Measurements from ENCODE around the gene TMPRSS4.

TMPRSS4 gene

DNA sequence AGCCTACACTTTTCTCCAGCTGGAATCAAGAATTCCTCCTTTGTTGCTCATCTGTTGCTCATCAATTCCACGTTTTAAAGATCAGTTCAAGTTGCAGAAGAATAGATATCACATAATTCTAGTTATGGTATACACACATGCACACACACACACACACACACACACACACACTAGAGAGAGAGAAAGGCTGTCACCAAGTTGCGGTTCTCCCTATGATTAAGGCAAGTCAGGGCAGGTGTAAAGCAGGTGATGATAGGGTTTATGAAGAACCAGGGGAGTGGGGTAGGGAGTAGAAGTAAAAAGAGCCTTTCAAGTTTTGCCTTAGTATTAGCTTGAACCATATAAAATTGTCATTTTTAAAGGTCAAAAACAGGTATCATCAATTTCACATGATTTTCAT, 31.7 kb upstream of the TMPRSS4 start:
- H3K27ac ChIP-seq = no peak overlapping the region
- no peak for DNase-seq (ENCODE audit: low spot score)
- TF ChIP-seq, protein P1, sequence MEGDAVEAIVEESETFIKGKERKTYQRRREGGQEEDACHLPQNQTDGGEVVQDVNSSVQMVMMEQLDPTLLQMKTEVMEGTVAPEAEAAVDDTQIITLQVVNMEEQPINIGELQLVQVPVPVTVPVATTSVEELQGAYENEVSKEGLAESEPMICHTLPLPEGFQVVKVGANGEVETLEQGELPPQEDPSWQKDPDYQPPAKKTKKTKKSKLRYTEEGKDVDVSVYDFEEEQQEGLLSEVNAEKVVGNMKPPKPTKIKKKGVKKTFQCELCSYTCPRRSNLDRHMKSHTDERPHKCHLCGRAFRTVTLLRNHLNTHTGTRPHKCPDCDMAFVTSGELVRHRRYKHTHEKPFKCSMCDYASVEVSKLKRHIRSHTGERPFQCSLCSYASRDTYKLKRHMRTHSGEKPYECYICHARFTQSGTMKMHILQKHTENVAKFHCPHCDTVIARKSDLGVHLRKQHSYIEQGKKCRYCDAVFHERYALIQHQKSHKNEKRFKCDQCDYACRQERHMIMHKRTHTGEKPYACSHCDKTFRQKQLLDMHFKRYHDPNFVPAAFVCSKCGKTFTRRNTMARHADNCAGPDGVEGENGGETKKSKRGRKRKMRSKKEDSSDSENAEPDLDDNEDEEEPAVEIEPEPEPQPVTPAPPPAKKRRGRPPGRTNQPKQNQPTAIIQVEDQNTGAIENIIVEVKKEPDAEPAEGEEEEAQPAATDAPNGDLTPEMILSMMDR (conservative IDR thresholded peaks at IDR 0.05; ENCODE audit: low read depth) = no peak
- ChIA-PET CTCF (interaction anchor here (0.6 to 1.1 kb wide), 4 partner anchors 8 to 388 kb away, joined by 3 read pairs; partner anchors contain the start of gene FXYD6), POLR2A (ENCODE audit: low non-redundant PET) (no interaction called here)

DNA sequence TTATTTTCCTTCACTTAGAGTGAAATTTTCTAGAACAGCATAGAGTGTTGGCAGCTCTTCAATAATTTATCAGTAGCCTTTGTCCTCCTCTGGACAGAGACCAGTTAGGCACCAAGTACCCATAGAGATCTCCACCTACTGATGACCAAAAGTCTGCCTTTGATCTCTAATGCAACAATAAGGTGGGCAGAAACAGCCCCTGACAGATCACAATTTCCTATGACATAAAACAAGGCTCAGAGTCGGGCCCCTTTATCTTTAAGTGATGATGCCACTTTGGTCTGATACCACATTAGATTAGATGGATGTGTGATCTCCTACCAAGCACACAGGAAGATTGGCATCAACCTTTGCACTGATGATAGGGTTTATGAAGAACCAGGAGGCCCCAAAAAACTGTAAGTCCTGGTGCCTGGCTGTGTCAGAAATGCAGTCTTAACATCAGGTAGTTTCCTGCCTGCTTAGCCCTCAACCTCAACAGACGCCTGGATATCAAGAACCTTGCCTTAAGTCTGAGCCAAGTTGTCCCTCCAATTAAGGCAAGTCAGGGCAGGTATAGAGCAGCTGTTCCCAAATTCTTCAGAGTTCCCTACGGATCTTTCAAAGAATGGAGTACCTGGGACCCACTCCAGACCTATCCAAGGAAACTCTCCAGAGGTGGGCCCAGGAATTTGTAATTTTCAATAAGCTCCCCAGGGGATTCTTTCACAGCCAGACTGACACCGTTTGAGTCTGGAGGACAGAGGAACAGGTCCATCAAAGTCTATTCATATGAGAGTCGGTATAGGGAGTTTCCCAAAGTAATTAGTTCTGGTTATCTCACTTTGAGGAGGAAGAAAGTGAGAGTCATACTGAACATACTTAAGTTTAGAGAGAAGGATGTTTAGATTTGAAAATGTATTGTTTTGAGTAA, 30.6 kb upstream of the TMPRSS4 start:
- ChIA-PET POLR2A (ENCODE audit: low non-redundant PET) (no interaction called here), CTCF (interaction anchor here (0.6 kb wide), 1 partner anchor 229 kb away, joined by 3 read pairs; no protein-coding TSS in a partner anchor)
- DNase-seq (ENCODE audit: low spot score) = no peak
- no peak overlapping the region for H3K27ac ChIP-seq
- TF ChIP-seq, protein P1 (conservative IDR thresholded peaks at IDR 0.05; ENCODE audit: low read depth) = no peak

DNA sequence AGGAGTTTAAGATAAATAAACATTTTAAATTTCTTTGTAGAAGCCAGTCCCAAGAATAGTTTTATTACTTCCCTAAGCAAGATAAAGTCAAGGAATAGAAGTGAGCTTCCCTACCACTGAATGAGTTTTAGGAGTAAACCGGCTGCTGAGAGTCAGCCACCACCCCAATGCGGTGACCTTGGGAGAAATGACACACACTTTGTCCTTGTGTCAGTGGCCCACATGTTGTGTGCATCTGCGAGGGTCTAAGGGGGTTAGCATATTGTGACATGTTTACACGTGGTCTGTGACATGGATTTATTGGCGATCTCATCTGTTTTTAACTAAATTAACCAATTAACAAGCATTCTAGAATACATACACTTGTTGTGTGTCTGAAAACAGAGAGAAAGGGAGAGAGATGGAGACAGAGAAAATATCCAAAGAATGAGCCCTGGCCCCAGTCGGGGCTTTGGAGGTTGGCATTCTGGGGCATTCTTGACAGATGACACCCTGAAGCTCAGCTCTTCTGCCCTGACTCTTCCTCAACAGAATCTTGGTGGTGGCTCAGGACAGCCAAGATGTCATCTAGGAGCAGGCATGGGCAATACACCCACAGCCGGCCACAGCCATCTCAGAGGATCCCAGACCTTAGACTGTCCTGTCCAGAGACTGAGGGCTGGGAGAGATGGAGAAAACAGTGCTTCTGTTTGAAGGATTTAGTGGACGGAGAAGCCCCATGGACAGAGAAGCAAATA, 29.7 kb upstream of the TMPRSS4 start:
- DNase-seq (ENCODE audit: low spot score) = no peak
- TF ChIP-seq, protein P1 (conservative IDR thresholded peaks at IDR 0.05; ENCODE audit: low read depth) = no peak
- CTCF ChIA-PET = interaction anchor here (0.6 kb wide), 1 partner anchor 230 kb away, joined by 3 read pairs; no protein-coding TSS in a partner anchor
- no peak overlapping the region for H3K27ac ChIP-seq
- POLR2A ChIA-PET (ENCODE audit: low non-redundant PET) = no interaction called here

DNA sequence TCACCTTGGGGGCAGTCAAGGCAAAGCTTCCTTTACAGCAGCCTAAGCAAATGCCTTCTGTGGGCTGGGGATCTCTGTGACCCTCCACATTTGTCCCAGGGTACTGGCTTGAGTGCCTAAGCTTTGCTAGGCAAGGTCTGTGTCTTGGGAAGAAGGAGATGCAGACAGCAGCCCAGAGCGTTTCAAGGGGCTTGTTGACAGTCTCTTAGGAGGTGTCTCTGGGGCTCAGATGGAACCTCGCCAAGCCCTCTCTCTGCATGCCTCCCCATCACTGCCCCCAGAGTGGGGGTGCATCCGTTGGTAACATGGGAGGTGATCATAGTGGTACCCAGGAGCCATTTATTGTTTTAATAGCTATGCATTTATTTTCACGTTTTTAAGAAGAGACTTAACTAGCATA, 29.1 kb upstream of the TMPRSS4 start:
- no peak for DNase-seq (ENCODE audit: low spot score)
- ChIA-PET CTCF (no interaction called here), POLR2A (ENCODE audit: low non-redundant PET) (no interaction called here)
- no peak overlapping the region for H3K27ac ChIP-seq
- TF ChIP-seq, protein P1 (conservative IDR thresholded peaks at IDR 0.05; ENCODE audit: low read depth) = no peak

DNA sequence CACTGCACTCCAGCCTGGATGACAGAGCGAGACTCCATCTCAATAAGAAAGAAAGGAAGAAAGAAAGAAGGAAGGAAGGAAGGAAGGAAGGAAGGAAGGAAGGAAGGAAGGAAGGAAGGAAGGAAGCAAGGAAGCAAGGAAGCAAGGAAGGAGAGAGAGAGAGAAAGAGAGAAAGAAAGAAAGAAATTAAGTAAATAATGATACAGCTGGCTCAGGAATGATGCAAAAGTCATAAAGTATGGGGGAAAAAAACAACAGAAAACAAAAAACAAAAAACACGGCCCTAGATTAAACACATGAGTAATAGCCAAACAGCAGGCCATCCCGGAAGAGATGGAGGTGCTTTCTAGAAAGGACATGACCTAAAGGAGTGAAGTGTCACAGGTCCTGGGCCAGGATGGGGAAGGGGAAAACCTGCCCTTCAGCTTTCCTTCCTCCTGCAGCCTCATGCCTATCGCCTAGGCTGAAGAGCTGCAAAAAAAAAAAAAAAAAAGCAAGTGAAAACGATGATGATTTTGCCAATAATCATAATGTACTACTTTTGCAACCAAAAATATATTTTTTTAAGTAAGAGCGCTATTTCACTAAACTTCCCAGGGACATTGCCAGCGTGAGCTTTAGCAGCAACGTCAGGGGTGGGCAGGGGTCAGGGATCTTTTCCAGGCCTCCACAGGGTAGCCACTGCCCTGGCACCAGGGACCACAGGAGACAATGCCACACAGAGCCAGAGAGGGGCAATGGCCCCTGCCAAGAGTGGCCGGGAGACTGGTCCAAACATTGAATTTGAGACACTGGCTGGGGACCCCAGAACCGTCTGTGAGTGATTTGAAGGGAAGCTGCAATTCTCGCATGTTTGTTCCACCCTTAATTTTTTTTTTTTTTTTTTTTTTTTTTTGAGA, 28.2 kb upstream of the TMPRSS4 start:
- CTCF ChIA-PET = interaction anchor here (0.6 kb wide), 1 partner anchor 12 kb away, joined by 4 read pairs; no protein-coding TSS in a partner anchor
- no peak for DNase-seq (ENCODE audit: low spot score)
- no peak overlapping the region for H3K27ac ChIP-seq
- POLR2A ChIA-PET (ENCODE audit: low non-redundant PET) = interaction anchor here (0.6 kb wide), 2 partner anchors 73 to 118 kb away, joined by 5 to 13 read pairs; no protein-coding TSS in a partner anchor
- TF ChIP-seq, protein P1 (conservative IDR thresholded peaks at IDR 0.05; ENCODE audit: low read depth) = no peak
